Measurements from ENCODE around the gene IL1RAP.

IL1RAP gene

GRCh38 chr3:190581041-190581541, 67.2 kb downstream of the IL1RAP start:
- no peak for DNase-seq

GRCh38 chr3:190582667-190583066, 68.8 kb downstream of the IL1RAP start:
- no peak for DNase-seq

DNA sequence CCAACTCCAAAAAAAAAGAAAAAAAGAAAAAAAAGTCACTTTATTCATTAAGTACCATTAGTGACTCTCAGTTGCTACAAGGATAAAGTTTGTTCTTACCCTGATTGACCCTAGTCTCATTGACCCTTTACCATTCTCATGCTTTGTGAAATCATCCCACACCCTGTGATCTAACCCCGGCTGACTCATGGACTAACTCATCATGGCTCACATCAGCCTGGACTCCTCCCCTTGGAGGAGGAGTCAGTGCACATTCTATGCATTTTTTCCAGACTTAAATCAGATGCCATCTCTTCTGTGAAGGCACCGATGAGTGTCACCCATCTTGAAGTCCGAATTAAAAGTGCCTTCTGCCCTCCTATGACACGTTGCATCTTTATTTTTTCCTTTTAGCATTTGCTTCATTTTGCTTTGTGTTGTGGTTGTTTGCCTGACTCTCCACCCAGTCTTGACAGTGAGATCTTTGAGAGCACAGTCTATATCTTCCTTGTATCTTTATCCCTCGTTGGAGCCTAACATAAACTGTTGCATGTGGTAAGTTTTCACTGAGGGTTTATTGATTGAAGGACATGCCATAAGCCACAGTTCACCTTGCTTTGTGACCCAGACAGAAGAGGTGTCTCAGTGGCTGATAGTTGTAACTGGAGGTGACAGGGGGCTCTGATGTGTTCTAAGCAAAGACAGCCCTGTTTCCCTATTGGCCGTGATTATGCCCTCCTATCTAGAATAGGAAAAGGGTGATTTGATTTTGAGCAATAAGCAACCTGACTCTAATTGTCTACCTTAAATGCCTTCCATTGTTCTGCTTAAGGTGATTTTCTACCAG, 72.1 kb downstream of the IL1RAP start:
- peak; percentile 66 for DNase-seq

GRCh38 chr3:190586631-190587011, 72.7 kb downstream of the IL1RAP start:
- DNase-seq: peak; percentile 70

DNA sequence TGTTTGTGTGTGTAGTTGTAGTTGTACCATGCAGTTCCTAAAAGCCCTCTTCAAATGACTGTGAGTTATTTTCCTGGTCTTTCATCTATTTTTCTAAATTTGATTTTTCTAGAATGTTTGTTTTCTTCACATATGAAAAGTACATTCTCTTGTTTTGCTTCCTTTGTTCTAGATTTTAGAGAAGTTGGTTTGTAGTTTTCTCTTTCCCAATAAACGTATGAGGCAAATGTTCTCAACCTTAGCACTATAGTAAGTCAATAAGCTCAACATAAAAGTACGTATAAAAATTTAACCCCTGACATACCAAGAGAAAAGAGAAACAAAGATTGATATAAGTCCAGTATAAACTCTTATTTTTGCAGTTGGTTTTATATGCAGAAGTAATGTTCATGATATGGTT, 74.7 kb downstream of the IL1RAP start:
- no peak for DNase-seq

DNA sequence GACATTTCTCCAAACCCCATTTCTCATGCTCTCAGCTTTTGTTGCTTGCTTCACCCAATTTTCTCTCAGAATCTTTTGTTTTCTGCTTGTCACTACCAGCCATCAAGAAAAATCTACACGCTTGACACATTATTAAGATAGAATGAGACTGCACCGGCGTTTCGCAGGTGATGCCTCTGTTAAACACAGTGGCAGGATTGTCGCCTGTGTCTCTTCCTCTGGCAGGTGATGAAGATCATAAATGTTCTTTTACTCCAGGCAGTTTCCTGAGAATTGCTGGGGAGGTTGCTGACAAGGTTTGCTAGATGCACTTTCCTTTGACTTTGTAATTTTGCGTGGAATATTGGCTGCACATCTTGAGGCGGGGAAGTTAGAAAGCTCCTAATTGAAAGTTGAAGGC, 75.4 kb downstream of the IL1RAP start:
- no peak for DNase-seq

DNA sequence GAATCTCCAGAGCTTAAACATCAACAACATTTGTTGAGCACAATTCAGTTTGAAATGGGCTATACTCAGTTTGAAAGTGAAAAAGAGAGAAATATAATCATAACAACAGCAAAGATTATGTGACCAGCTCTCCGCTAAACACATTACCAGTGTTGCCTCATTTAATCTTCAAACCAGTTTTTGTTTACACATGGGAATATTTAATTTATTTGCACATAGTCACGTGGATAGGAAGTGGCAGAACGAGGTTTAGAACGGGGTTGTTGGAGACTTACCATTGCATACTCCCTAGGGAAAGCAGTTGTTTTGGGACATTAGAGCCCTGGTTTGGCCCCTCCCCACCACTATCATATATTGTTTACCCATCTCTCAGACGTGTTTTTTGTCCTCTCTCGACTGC, 77.2 kb downstream of the IL1RAP start:
- DNase-seq: no peak

DNA sequence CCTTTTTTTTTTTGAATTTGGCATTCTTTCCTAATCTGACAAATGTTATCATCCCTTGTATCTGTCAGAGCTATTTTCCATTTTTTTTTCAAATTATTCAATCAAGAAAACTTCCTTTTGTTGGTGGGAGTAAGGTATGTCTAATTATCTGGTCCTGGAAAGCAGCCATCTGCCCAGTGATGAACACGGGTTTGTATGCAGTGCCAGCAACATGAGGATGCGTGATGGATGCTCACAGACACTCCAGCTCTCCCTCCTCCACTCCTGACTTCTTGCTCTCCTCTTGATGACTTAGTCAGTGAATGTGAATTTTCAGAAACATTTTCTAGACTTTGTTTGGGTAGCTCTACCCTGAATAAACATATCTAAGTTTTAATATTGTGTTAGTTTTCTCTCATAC, 79.2 kb downstream of the IL1RAP start:
- DNase-seq: no peak

DNA sequence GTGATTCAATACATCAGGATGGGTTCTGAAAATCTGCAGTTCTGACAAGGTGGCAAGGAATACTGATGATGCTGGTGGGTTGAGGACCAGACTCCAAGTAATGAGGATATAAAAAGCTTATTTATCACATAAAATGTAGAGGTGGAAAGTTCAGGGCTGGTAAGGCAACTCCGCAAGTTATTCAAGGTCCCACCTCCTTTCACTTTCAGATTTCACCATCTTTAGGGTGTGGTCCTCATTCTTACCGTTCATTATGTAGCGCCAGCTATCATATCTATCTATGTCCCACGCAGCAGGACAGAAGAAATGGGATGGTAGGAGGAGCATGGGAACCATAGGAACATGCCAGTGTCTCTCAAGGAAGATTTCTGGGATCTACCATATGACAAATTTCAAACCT, 80.3 kb downstream of the IL1RAP start:
- no peak for DNase-seq

DNA sequence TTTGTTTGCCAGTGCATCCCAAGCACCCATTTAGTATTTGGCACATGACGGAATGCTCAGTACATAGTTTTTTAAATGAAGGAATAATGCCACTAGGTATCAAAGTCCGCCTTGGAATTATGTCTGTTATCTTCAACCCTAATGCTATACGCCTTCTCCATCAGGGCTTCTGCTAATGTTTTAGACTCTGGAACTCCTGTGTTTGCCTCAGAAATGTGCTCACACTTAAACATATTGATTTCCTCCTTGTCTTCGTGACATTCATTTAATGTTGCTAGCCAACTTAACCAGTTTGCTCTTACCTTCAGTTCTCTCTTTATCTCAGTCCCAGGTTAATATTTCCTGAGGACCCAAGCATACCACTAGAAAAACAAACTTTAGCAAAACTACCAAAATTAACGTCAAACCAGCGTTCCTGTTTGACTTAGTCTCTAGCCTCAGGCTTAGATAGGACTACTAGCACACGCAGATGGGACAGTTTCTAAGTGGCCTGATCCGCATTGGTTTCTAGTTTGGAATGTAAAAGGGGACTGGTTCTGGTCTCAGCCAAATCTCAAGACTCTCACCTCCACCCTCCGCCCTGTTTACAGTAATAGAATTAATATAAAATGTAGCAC, 81.4 kb downstream of the IL1RAP start:
- no peak for DNase-seq

DNA sequence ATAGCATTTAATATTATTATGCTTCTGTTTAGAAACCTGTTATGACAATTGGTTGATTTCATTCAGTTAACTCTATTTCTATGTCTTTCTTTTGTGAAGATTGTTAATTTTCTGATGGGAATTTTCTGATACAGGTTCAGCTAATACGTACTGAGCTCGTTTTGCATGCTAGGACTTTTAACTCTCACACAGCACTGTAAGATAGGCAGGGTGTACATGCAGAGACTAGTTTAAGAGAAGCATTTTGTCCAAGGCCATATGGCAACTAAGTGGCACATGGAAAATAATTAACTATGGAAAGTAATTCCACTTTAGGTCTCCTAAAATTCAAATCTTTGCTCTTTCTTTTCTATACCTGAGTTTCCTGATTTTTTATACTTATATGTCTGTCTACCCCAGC, 81.9 kb downstream of the IL1RAP start:
- DNase-seq: no peak

DNA sequence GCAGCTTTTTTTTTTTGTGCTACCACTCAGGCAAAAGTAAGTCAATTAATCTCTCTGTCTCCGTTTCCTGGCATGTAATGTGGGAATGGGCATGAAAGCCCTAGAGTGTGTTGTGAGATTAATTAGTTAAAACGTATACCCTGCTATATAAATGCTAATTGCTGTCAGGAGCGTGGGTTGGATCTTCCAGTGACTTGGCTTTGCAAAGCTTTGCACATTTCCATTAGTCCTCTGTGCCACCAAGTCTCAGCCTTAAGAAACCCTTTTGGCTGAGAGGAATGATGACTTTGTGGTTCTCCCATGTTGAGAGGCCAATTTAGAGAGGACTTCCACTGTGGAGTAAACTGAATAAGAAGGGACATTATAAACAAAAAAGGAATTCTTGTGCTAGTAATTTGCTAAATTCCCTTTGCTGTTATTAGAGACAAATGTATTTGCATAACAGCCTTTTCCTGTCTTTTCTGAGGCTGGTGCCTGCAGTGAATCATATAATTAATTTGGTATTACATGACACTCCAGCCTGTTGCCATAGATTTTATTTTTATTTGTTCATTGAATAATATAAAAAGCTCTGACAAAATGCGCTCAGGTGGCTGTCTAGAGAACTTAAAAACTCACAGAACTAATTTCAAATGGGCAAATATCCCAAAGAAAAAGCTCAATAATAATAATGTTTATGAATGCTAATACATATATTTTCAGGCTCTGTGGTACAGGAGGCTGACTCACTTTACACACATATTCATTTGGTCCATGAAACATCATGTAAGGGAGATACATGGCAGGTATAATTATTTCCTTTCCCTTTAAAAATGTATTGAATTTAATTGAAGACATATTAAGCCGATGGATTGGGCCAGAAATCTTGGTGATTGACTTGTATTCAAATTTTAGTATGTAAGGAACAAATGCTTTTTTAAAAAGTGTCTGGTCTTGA, 82.7 kb downstream of the IL1RAP start:
- DNase-seq: no peak

DNA sequence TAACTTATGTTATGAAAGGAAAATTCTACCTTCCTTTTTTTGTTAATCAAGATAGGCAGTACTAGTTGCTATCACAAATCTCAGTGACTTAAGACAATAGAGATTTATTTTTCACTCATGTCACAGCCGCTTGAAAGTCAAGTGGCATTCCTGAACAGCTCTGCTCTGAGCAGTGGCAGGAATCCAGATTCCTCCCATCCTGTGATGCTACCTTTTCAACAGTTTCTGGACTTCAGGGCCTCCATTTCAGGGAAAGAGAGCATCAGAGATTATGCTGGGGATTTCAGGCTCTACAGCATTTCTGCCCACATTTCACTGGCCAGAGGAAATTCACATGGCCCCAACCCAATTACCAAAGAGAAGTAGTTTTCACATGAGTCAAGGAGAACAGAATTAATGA, 83.4 kb downstream of the IL1RAP start:
- DNase-seq: no peak

GRCh38 chr3:190601622-190602021, 87.7 kb downstream of the IL1RAP start:
- DNase-seq: no peak

DNA sequence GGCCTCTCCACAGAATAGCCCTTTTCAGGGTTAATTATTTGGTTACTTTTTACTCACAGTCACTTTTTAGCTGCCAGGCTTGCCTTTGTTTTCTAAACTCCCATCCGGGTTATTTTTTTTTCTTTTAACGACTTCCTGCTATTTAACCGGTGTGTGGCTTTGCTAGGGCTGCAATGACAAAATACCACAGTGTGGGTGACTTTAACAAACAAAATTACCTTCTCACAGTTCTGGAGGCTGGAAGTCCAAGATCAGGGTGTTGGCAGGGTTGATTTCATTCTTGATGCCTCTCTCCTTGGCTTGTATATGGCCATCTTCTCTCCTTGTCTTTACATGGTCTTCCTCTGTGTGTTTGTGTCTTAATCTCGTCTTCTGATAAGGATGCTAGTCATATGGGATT, 91.5 kb downstream of the IL1RAP start:
- no peak for DNase-seq

GRCh38 chr3:190606596-190606995, 92.7 kb downstream of the IL1RAP start:
- no peak for DNase-seq

GRCh38 chr3:190607021-190607420, 93.1 kb downstream of the IL1RAP start:
- DNase-seq: no peak

DNA sequence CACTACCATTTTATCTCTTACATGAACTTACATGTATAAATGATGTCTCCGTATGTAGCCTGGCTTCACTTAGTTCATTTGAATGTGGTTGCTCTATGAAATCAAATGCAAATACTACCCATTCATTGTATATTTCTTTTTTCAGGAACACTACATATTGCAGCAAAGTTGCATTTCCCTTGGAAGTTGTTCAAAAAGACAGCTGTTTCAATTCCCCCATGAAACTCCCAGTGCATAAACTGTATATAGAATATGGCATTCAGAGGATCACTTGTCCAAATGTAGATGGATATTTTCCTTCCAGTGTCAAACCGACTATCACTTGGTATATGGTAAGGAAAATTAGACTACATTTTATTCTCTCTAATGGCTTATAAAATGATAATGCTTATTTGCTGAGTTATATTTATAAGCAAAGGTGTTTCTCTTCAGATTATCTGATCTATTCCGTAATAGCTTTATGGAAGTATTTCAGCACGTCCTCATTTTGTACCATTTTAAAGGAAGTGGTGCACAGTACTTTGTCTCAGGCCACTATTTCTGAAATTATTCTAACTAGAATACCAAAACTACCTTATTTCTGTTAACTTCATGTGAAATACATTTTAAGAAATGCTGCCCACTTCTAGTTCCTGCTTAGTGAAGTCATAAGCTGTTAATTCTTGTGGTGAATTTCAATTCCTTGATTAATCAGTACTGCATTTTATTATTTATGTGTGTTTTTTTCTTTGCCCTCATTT, 95.1 kb downstream of the IL1RAP start:
- no peak for DNase-seq

- no peak for DNase-seq
Observed at GRCh38 chr3:190614226-190615059, 100.6 kb downstream of the IL1RAP start.

- DNase-seq: no peak
Observed at GRCh38 chr3:190615060-190615384, 101.1 kb downstream of the IL1RAP start.

DNA sequence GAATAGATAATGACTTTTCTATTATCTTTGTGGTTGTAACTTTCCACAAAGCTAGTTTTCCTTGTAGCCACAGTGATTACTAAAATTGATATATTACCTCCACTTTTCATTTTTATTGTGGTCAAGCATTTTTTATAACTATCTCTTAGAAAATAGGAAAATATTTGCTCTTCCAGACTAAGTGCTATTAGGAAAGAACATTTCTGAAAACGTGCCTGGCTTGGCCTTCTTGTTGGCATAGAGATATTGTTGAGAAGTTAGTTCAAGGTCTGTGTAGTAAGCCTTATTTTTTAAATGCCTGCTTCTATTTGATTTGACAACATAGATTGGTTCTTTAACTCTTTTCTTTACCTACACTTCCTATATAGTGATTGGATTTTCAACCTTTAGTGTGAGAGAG, 101.7 kb downstream of the IL1RAP start:
- no peak for DNase-seq

GRCh38 chr3:190616637-190617036, 102.8 kb downstream of the IL1RAP start:
- no peak for DNase-seq

Data from activated CD8-positive, alpha-beta memory T cell treated with anti-CD3 and anti-CD28 coated beads for 24 hours (primary cell).